GM21423 (cell line): ENCODE measurements around the gene UNC119B.

Source experiments
- ATAC-seq: cut with Tn5 transposase; IDR thresholded peaks from one replicate; pipeline ENCODE4 v1.9.1; 2021; ENCODE audit warnings: mild to moderate bottlenecking, moderate library complexity; ENCODE audit not compliant: unreplicated experiment

Gene UNC119B

GRCh38 chr12:120738252-120739030 is 28.2 kb downstream of the UNC119B start:
- no peak for ATAC-seq

GRCh38 chr12:120739031-120739762 is 28.9 kb downstream of the UNC119B start:
- ATAC-seq, result no peak

GRCh38 chr12:120739821-120740613 is 29.8 kb downstream of the UNC119B start:
- ATAC-seq, result no peak

DNA sequence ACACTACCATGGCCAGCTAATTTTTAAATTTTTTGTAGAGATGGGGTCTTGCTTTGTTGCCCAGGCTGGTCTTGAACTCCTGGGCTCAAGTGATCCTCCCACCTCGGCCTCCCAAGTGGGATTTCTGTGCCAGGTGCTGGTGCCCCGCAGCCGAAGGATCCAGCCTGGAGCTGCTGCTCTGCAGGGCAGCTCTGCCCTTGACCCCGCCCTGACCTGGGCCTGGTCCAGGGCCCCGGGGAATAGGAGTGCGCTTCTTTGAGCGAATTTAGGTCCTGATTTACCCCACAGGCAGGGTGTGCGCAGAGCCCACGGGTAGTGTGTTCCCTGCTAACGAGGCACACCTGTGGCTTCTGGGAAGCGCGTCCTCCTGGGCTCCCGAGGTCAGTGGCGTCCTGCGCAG is 30.6 kb downstream of the UNC119B start:
- no peak for ATAC-seq

- no peak for ATAC-seq
These were observed 31.5 kb downstream of the UNC119B start for GRCh38 chr12:120741476-120742421.

- ATAC-seq, result no peak
These were observed 34.8 kb downstream of the UNC119B start for GRCh38 chr12:120744922-120745493.

GRCh38 chr12:120748242-120748641 is 38.0 kb downstream of the UNC119B start:
- ATAC-seq, result no peak

- no peak for ATAC-seq
These were observed 39.0 kb downstream of the UNC119B start for GRCh38 chr12:120749256-120749655.

- ATAC-seq, result no peak
These were observed 40.5 kb downstream of the UNC119B start for GRCh38 chr12:120750806-120751205.

DNA sequence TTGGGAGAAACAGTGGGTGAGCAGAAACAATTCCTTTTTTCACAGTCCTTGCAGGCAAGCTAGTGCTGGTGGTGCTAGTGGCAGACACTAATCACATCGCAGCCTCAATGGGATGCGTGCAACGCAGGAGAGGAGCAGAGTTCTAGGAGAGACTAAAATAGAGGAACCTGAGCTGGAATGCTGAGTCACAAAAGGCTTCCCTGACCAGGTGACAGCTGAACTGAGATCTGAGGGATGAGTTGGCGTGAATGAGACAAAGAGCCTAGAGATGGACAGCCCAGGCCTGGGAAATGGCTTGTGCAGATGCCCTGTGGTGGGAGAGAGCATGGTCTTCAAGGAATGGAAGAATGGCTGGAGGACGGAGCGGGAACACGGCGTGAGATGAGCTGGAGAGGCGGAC is 41.1 kb downstream of the UNC119B start:
- no peak for ATAC-seq

GRCh38 chr12:120754792-120755191 is 44.5 kb downstream of the UNC119B start:
- no peak for ATAC-seq

GRCh38 chr12:120755269-120755668 is 45.0 kb downstream of the UNC119B start:
- no peak for ATAC-seq

- ATAC-seq, result no peak
These were observed 47.0 kb downstream of the UNC119B start for GRCh38 chr12:120757226-120757742.

DNA sequence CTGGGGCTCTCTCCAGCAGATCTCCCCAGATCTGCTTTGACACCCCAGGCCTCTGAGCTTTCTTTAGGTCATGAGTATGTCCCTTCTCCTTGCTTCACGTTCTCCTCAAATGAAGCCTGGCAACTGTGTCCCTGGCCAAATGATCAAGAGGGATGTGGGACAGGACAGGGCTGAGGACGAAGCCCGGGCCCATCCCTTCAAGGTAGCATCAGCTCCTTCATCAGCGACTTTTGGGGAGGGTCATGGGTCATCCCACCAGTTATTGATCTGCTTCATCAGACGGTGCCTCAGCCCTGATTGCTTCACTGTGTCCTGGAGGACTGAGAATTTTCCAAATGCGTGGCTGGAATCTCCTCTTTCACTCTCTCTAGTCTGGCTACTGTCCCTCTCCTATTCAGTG is 47.7 kb downstream of the UNC119B start:
- no peak for ATAC-seq

DNA sequence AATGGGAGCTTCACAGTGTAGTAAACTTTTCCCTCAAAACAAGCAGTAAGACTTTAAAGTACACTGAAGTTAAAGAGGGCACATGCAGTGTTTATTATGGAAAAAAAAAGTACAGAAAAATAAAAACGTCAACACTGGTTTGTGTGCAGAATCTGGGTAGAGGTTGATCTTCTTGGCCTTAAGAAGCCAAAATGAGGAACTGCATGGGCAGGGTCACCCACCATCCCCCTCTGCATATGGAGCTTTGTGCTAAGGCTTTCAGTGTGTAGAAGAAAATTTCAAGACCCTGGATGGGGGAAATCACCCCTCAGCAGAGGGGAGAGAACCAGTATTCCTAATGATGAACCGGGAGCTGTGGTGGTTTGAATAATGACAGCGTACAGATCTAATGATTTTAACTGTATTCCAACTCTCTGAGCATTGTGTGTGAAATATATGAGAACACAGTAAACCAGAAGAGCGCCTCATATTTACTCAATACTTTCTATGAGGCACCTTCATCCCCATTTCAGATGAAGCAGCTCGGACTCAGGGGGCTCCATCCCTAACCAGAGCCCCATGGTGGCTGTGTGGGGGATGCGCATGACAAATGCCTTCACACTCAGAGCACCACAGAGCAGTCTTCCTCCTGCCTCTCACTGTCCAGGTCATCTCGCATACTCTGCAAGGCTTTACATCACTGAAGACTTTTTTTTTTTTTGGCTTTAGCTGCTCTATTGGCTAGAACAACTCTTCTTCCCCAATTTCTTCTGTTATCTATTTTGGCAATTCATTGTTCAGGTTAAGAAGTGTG is 48.7 kb downstream of the UNC119B start:
- no peak for ATAC-seq

DNA sequence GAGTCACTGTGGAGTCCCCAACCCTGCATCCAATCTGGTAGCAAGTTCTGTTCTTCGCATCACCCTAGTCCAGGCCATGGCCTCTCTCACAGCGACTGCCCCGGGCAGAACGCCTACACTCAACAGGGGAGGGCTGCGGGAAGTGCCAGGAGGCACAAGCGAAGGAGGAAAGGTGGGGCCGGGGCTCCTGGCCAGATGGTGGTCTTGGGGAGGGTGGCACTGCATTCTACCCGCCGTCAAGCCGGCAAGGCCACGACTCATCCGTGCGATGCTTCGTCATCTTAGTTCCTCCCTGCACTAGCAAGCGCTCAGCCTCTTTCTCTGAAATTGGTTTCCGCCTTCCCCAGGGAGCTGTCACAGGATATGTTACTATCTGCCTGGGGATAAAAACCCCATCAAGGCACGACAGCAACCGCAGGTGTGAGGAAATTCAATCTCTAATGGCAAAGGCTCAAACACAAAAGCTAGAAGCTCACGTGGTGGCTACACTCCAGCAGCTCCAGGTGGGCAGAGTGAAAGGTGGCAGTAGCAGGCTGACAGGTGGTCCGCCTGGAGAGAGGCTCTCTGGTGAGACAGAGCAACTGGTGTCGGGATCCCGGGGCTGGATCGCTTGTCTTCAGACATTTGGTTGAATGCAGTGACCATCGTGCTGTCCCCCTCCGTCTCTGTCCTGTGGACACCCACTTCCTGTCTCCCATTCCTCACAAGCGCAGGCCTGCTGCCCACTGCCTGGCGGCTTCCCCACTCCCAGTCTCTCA is 49.5 kb downstream of the UNC119B start:
- no peak for ATAC-seq

- no peak for ATAC-seq
These were observed 50.3 kb downstream of the UNC119B start for GRCh38 chr12:120760349-120761254.
